ENCODE data around the gene DTX1. TPM values are rescaled to one million over a fixed set of nuclear protein-coding genes. Genes with fewer than 3 reads are reported as not detected.

The DTX1 gene
- total and polyA plus RNA-seq, 2 of the 8 experiments (the other 6 are each of a cell fraction or from before 2014, with no cell fraction given): 4.7 to 6.9 TPM

DNA sequence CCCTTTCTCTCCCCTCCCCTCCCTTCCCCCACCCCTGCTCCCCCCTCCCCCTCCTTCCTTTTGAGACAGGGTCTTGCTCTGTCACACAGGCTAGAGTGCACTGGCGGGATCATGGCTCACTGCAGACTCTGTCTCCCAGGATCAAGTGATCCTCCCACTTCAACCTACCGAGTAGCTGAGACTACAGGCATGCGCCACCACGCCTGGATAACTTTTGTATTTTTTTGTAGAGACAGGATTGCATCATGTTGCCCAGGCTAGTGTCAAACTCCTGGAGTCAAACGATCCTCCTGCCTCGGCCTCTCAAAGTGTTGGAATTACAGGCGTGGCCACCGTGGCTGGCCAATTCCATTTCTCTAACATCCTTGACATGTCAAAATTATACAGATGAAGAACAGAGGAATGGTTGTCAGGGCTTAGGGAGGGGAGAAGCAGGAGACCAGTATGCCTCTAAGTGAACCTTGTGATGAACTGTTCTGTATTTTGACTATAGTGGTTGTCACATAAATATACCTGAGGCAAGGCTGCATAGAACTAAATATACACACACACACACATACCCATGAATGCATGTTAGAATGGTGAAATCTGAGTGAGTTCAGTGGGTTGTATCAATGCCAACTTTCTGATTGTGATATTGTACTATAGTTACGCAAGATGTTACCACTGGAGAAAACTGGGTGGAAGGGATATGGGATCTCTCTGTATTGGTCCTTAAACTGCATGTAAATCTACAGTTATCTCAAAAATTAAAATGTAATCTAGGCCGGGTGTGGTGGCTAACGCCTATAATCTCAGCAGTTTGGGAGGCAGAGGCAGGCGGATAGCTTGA lies 89.4 kb downstream of the DTX1 start:
- Histone ChIP-seq H4K20me1 (replicated peaks in 1 of 2; ENCODE audit: control insufficient read depth in 1 of 2, insufficient read depth in 2 of 2, low read length in 2 of 2) (no peaks in the 10 kb centered on the region), H4K5ac (ENCODE audit: insufficient read length, low read depth, low read length) (no peak overlapping the region), H2AK5ac (ENCODE audit: low read depth, low read length) (no peak overlapping the region), H3K4ac (replicated peaks; ENCODE audit: insufficient read length, low read depth, low read length) (no peak overlapping the region), H3K79me2 (ENCODE audit: control insufficient read depth in 1 of 2, insufficient read depth in 2 of 2, low read length in 2 of 2) (no peaks in the 10 kb centered on the region), H3K9me3 (ENCODE audit: insufficient read depth in 2 of 2, low read depth in 1 of 2, low read length in 1 of 2) (no peaks in the 10 kb centered on the region), H3K4me1 (replicated peaks in 1 of 4; ENCODE audit: control insufficient read depth in 3 of 4, insufficient read depth in 4 of 4, low read length in 3 of 4) (peaks cover 4 to 20% (median 13%) of the 10 kb centered on the region in 4 experiments), H2BK12ac (ENCODE audit: low read depth, low read length) (no peak overlapping the region), H2AFZ (ENCODE audit: low read length) (peak overlapping the region; percentile 83; the same call in 1 of the 2 replicates), H3K27me3 (replicated peaks in 1 of 4; ENCODE audit: control insufficient read depth in 3 of 4, extremely low read depth in 1 of 4, insufficient read depth in 3 of 4, low read length in 3 of 4) (peaks cover 0 to 3% (median 2%) of the 10 kb centered on the region in 4 experiments; a peak in 3 of 7 replicates), H4K8ac (ENCODE audit: extremely low read depth, insufficient read depth, low read length) (no peak overlapping the region), H3K9ac (replicated peaks in 1 of 4; ENCODE audit: extremely low read depth in 1 of 4, low read depth in 3 of 4, low read length in 3 of 4) (no peak overlapping the region), H3K4me2 (ENCODE audit: insufficient read depth in 1 of 2, low read depth in 2 of 2, low read length in 2 of 2) (0 out of 4 replicates have a peak overlapping the region, but pooled peaks of 1 of the 2 experiments have one; percentile 26), H3K23ac (ENCODE audit: insufficient read length) (no peak overlapping the region), H3K36me3 (ENCODE audit: control insufficient read depth in 2 of 4, insufficient read depth in 4 of 4, low read length in 3 of 4) (no peaks in the 10 kb centered on the region), H3K4me3 (ENCODE audit: extremely low read depth in 1 of 4, insufficient read depth in 2 of 4, low read depth in 3 of 4, low read length in 4 of 4) (no peak overlapping the region), H2BK5ac (ENCODE audit: low read depth, low read length) (no peak overlapping the region), H3K18ac (ENCODE audit: extremely low read depth, low read length) (no peak overlapping the region), H4K91ac (replicated peaks; ENCODE audit: insufficient read length, low read length) (no peak overlapping the region), H3K23me2 (ENCODE audit: low read depth, low read length) (peaks cover 2% of the 10 kb centered on the region; the same call in 1 of the 2 replicates), H3K27ac (ENCODE audit: low read depth, low read length) (no peak overlapping the region), H2BK120ac (replicated peaks; ENCODE audit: low read depth, low read length) (no peak overlapping the region), H3K56ac (replicated peaks; ENCODE audit: insufficient read length, low read depth, low read length) (no peak overlapping the region), H3K79me1 (ENCODE audit: low read depth, low read length) (no peaks in the 10 kb centered on the region), H3K14ac (ENCODE audit: insufficient read length) (no peak overlapping the region), H2BK15ac (ENCODE audit: low read length) (no peak overlapping the region), H2BK20ac (ENCODE audit: low read length) (no peak overlapping the region)
- CTCF ChIA-PET (ENCODE audit: partially characterized antibody): interaction anchor here (1.0 to 2.6 kb wide), 6 partner anchors 10 to 153 kb away, joined by 3 to 12 read pairs (median 4); partner anchors contain the start of gene RASAL1
- 84% methylated on average over 12 of the region's 12 CpGs; no CpG with 5 or more reads in 1 of the 2 experiments for WGBS, 2 experiments (ENCODE audit: extremely low coverage in 1 of 2, insufficient coverage in 1 of 2, insufficient read length in 1 of 2, insufficient replicate concordance in 2 of 2, low coverage in 1 of 2, low lambda C conversion rate in 2 of 2, missing lambda C conversion rate in 1 of 2)
- DNase-seq (ENCODE audit: low read depth in 1 of 2, low spot score in 2 of 2) (no peak), FAIRE-seq (no peak)
- POLR2A ChIA-PET (ENCODE audit: partially characterized antibody): interaction anchor here (1.7 to 2.1 kb wide), 2 partner anchors 9 to 11 kb away, joined by 7 to 8 read pairs; partner anchors contain the start of gene RASAL1
- no peak for TF ChIP-seq CBX5 (IDR thresholded peaks at IDR 0.05; ENCODE audit: low read depth, low read length)
- TF ChIP-seq PHF8 (conservative IDR thresholded peaks at IDR 0.05; ENCODE audit: low read depth, low read length): no peak
- TF ChIP-seq CEBPB (IDR thresholded peaks at IDR 0.05; ENCODE audit: low read depth, low read length): no peak; the same call in 1 of the 2 replicates
- TF ChIP-seq SIRT6 (IDR thresholded peaks at IDR 0.05; ENCODE audit: low read length): no peak
- TF ChIP-seq, protein P1, sequence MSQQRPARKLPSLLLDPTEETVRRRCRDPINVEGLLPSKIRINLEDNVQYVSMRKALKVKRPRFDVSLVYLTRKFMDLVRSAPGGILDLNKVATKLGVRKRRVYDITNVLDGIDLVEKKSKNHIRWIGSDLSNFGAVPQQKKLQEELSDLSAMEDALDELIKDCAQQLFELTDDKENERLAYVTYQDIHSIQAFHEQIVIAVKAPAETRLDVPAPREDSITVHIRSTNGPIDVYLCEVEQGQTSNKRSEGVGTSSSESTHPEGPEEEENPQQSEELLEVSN (IDR thresholded peaks at IDR 0.05): no peak
- no peak for TF ChIP-seq RFX5 (IDR thresholded peaks at IDR 0.05; ENCODE audit: borderline replicate concordance, low read depth, low read length)
- TF ChIP-seq RAD21 (IDR thresholded peaks at IDR 0.05 in 1 of 2, conservative IDR thresholded peaks at IDR 0.05 in 1 of 2; ENCODE audit: low read depth in 2 of 2, low read length in 2 of 2): no peak
- no peak for TF ChIP-seq POLR2A (IDR thresholded peaks at IDR 0.05; ENCODE audit: control extremely low read depth in 1 of 2, low read depth in 2 of 2, low read length in 2 of 2)
